ENCODE results near the gene OR52E4.

The OR52E4 gene

GRCh38 chr11:5880329-5880728 is at the start of gene OR52E4:
Gene OR52E4 (plus strand): TSS chr11:5880629. CDS start chr11:5884293, 3,664 bp downstream.
- no peak for DNase-seq

GRCh38 chr11:5831196-5831829 is 49.1 kb upstream of the OR52E4 start:
- no peak for DNase-seq

GRCh38 chr11:5833446-5833845 is 47.0 kb upstream of the OR52E4 start:
- no peak for DNase-seq

GRCh38 chr11:5837695-5838094 is 42.7 kb upstream of the OR52E4 start:
- no peak for DNase-seq

GRCh38 chr11:5841797-5842196 is 38.6 kb upstream of the OR52E4 start, which contains the start of gene OR52E6:
Gene OR52E6 (minus strand): TSS chr11:5841897. CDS start chr11:5841897, 0 bp downstream.
- no peak for DNase-seq

GRCh38 chr11:5846701-5847100 is 33.7 kb upstream of the OR52E4 start:
- no peak for DNase-seq

- no peak for DNase-seq
These were observed 32.7 kb upstream of the OR52E4 start for GRCh38 chr11:5847711-5848110.

- DNase-seq, result no peak
These were observed 29.4 kb upstream of the OR52E4 start for GRCh38 chr11:5851002-5851401.

- DNase-seq, result no peak
These were observed 22.8 kb upstream of the OR52E4 start, which contains the start of gene OR52E8 for GRCh38 chr11:5857590-5857989. Gene OR52E8 (minus strand): TSS chr11:5857690. CDS start chr11:5857690, 0 bp downstream.

GRCh38 chr11:5865826-5866225 is 14.6 kb upstream of the OR52E4 start:
- no peak for DNase-seq

GRCh38 chr11:5878564-5878963 is 1.9 kb upstream of the OR52E4 start:
- DNase-seq, result no peak

- no peak for DNase-seq
These were observed 1.3 kb downstream of the OR52E4 start for GRCh38 chr11:5881756-5882155.

GRCh38 chr11:5887172-5887571 is 6.7 kb downstream of the OR52E4 start:
- no peak for DNase-seq

- DNase-seq, result no peak
These were observed 7.2 kb downstream of the OR52E4 start for GRCh38 chr11:5887661-5888060.

- DNase-seq, result no peak
These were observed 10.9 kb downstream of the OR52E4 start for GRCh38 chr11:5891216-5891800.

- no peak for DNase-seq
These were observed 12.5 kb downstream of the OR52E4 start, which contains the start of gene OR52E5 for GRCh38 chr11:5892908-5893307. Gene OR52E5 (plus strand): TSS chr11:5893208. CDS start chr11:5900777, 7,569 bp downstream.

- no peak for DNase-seq
These were observed 19.1 kb downstream of the OR52E4 start for GRCh38 chr11:5899534-5899933.

- DNase-seq, result no peak
These were observed 30.1 kb downstream of the OR52E4 start for GRCh38 chr11:5910540-5910939.

GRCh38 chr11:5922749-5923426 is 42.5 kb downstream of the OR52E4 start:
- DNase-seq, result no peak

GRCh38 chr11:5923427-5923776 is 43.0 kb downstream of the OR52E4 start:
- no peak for DNase-seq

GRCh38 chr11:5923794-5924193 is 43.4 kb downstream of the OR52E4 start:
- DNase-seq, result no peak

- no peak for DNase-seq
These were observed 47.8 kb downstream of the OR52E4 start for GRCh38 chr11:5928271-5928670.

GRCh38 chr11:5928811-5929210 is 48.4 kb downstream of the OR52E4 start:
- DNase-seq, result no peak
